Measurements from ENCODE around the gene FBXO31.

FBXO31 gene

GRCh38 chr16:87418216-87418615 is 34.6 kb upstream of the FBXO31 start:
- Histone ChIP-seq H3K27me3 (ENCODE audit: control insufficient read depth, insufficient read depth, low read length) (no peaks in the 10 kb centered on the region), H3K27ac (ENCODE audit: low read depth, low read length) (no peak overlapping the region), H3K4me1 (ENCODE audit: control insufficient read depth, insufficient read depth, low read length) (no peaks in the 10 kb centered on the region), H3K4me3 (ENCODE audit: low read length) (no peak overlapping the region), H3K36me3 (ENCODE audit: control insufficient read depth, insufficient read depth, low read length) (peaks cover 18% of the 10 kb centered on the region), H3K9ac (ENCODE audit: low read length) (no peak overlapping the region)

- Histone ChIP-seq H3K9ac (ENCODE audit: low read length) (no peak overlapping the region), H3K4me1 (ENCODE audit: control insufficient read depth, insufficient read depth, low read length) (no peaks in the 10 kb centered on the region), H3K36me3 (ENCODE audit: control insufficient read depth, insufficient read depth, low read length) (peaks cover 16% of the 10 kb centered on the region), H3K27me3 (ENCODE audit: control insufficient read depth, insufficient read depth, low read length) (no peaks in the 10 kb centered on the region), H3K4me3 (ENCODE audit: low read length) (no peak overlapping the region), H3K27ac (ENCODE audit: low read depth, low read length) (no peak overlapping the region)
These were observed 33.9 kb upstream of the FBXO31 start for GRCh38 chr16:87417528-87417910.

GRCh38 chr16:87416826-87417527 is 33.4 kb upstream of the FBXO31 start:
- Histone ChIP-seq H3K27ac (ENCODE audit: low read depth, low read length) (no peak overlapping the region), H3K9ac (ENCODE audit: low read length) (no peak overlapping the region), H3K4me1 (ENCODE audit: control insufficient read depth, insufficient read depth, low read length) (no peaks in the 10 kb centered on the region), H3K36me3 (ENCODE audit: control insufficient read depth, insufficient read depth, low read length) (peaks cover 18% of the 10 kb centered on the region), H3K27me3 (ENCODE audit: control insufficient read depth, insufficient read depth, low read length) (no peaks in the 10 kb centered on the region), H3K4me3 (ENCODE audit: low read length) (no peak overlapping the region)

GRCh38 chr16:87415441-87415840 is 31.9 kb upstream of the FBXO31 start:
- H3K36me3 ChIP-seq (ENCODE audit: control insufficient read depth, insufficient read depth, low read length) = peaks cover 24% of the 10 kb centered on the region

GRCh38 chr16:87414251-87414680 is 30.7 kb upstream of the FBXO31 start:
- Histone ChIP-seq H3K36me3 (ENCODE audit: control insufficient read depth, insufficient read depth, low read length) (peaks cover 20% of the 10 kb centered on the region), H3K9ac (ENCODE audit: low read length) (no peak overlapping the region), H3K27me3 (ENCODE audit: control insufficient read depth, insufficient read depth, low read length) (no peaks in the 10 kb centered on the region), H3K4me1 (ENCODE audit: control insufficient read depth, insufficient read depth, low read length) (no peaks in the 10 kb centered on the region), H3K4me3 (ENCODE audit: low read length) (no peak overlapping the region), H3K27ac (ENCODE audit: low read depth, low read length) (no peak overlapping the region)

More at GRCh38 chr16:87415441-87415840, 31.9 kb upstream of the FBXO31 start:
- Histone ChIP-seq H3K27ac (ENCODE audit: low read depth, low read length) (no peak overlapping the region), H3K4me1 (ENCODE audit: control insufficient read depth, insufficient read depth, low read length) (no peaks in the 10 kb centered on the region), H3K4me3 (ENCODE audit: low read length) (no peak overlapping the region), H3K27me3 (ENCODE audit: control insufficient read depth, insufficient read depth, low read length) (no peaks in the 10 kb centered on the region), H3K9ac (ENCODE audit: low read length) (no peak overlapping the region)

- Histone ChIP-seq H3K27ac (ENCODE audit: low read depth, low read length) (no peak overlapping the region), H3K36me3 (ENCODE audit: control insufficient read depth, insufficient read depth, low read length) (peaks cover 20% of the 10 kb centered on the region), H3K4me1 (ENCODE audit: control insufficient read depth, insufficient read depth, low read length) (no peaks in the 10 kb centered on the region), H3K4me3 (ENCODE audit: low read length) (no peak overlapping the region), H3K27me3 (ENCODE audit: control insufficient read depth, insufficient read depth, low read length) (no peaks in the 10 kb centered on the region), H3K9ac (ENCODE audit: low read length) (no peak overlapping the region)
These were observed 29.4 kb upstream of the FBXO31 start for GRCh38 chr16:87412996-87413421.

GRCh38 chr16:87412371-87412995 is 28.9 kb upstream of the FBXO31 start:
- Histone ChIP-seq H3K4me3 (ENCODE audit: low read length) (no peak overlapping the region), H3K27me3 (ENCODE audit: control insufficient read depth, insufficient read depth, low read length) (no peaks in the 10 kb centered on the region), H3K9ac (ENCODE audit: low read length) (no peak overlapping the region), H3K36me3 (ENCODE audit: control insufficient read depth, insufficient read depth, low read length) (peaks cover 16% of the 10 kb centered on the region), H3K27ac (ENCODE audit: low read depth, low read length) (no peak overlapping the region), H3K4me1 (ENCODE audit: control insufficient read depth, insufficient read depth, low read length) (no peaks in the 10 kb centered on the region)

- no peaks in the 10 kb centered on the region for H3K4me1 ChIP-seq (ENCODE audit: control insufficient read depth, insufficient read depth, low read length)
- H3K36me3 ChIP-seq (ENCODE audit: control insufficient read depth, insufficient read depth, low read length) = peaks cover 14% of the 10 kb centered on the region
- H3K9ac ChIP-seq (ENCODE audit: low read length) = no peak overlapping the region
- H3K4me3 ChIP-seq (ENCODE audit: low read length) = no peak overlapping the region
- no peak overlapping the region for H3K27ac ChIP-seq (ENCODE audit: low read depth, low read length)
- H3K27me3 ChIP-seq (ENCODE audit: control insufficient read depth, insufficient read depth, low read length) = no peaks in the 10 kb centered on the region
These were observed 28.0 kb upstream of the FBXO31 start for GRCh38 chr16:87411375-87412271.

GRCh38 chr16:87410968-87411367 is 27.4 kb upstream of the FBXO31 start:
- no peak overlapping the region for H3K4me3 ChIP-seq (ENCODE audit: low read length)
- H3K27ac ChIP-seq (ENCODE audit: low read depth, low read length) = no peak overlapping the region
- H3K9ac ChIP-seq (ENCODE audit: low read length) = no peak overlapping the region
- H3K27me3 ChIP-seq (ENCODE audit: control insufficient read depth, insufficient read depth, low read length) = no peaks in the 10 kb centered on the region
- H3K4me1 ChIP-seq (ENCODE audit: control insufficient read depth, insufficient read depth, low read length) = no peaks in the 10 kb centered on the region
- H3K36me3 ChIP-seq (ENCODE audit: control insufficient read depth, insufficient read depth, low read length) = peaks cover 16% of the 10 kb centered on the region

- no peaks in the 10 kb centered on the region for H3K27me3 ChIP-seq (ENCODE audit: control insufficient read depth, insufficient read depth, low read length)
- no peak overlapping the region for H3K27ac ChIP-seq (ENCODE audit: low read depth, low read length)
- no peak overlapping the region for H3K9ac ChIP-seq (ENCODE audit: low read length)
- H3K4me1 ChIP-seq (ENCODE audit: control insufficient read depth, insufficient read depth, low read length) = no peaks in the 10 kb centered on the region
- H3K4me3 ChIP-seq (ENCODE audit: low read length) = no peak overlapping the region
- H3K36me3 ChIP-seq (ENCODE audit: control insufficient read depth, insufficient read depth, low read length) = peaks cover 17% of the 10 kb centered on the region
These were observed 27.0 kb upstream of the FBXO31 start for GRCh38 chr16:87410530-87410929.

- H3K27ac ChIP-seq (ENCODE audit: low read depth, low read length) = no peak overlapping the region
- H3K4me1 ChIP-seq (ENCODE audit: control insufficient read depth, insufficient read depth, low read length) = no peaks in the 10 kb centered on the region
- H3K27me3 ChIP-seq (ENCODE audit: control insufficient read depth, insufficient read depth, low read length) = no peaks in the 10 kb centered on the region
- H3K36me3 ChIP-seq (ENCODE audit: control insufficient read depth, insufficient read depth, low read length) = peaks cover 24% of the 10 kb centered on the region
- no peak overlapping the region for H3K9ac ChIP-seq (ENCODE audit: low read length)
- no peak overlapping the region for H3K4me3 ChIP-seq (ENCODE audit: low read length)
These were observed 26.2 kb upstream of the FBXO31 start for GRCh38 chr16:87409781-87410180.

- Histone ChIP-seq H3K36me3 (ENCODE audit: control insufficient read depth, insufficient read depth, low read length) (peaks cover 23% of the 10 kb centered on the region), H3K27ac (ENCODE audit: low read depth, low read length) (no peak overlapping the region), H3K4me1 (ENCODE audit: control insufficient read depth, insufficient read depth, low read length) (no peaks in the 10 kb centered on the region), H3K4me3 (ENCODE audit: low read length) (no peak overlapping the region), H3K9ac (ENCODE audit: low read length) (no peak overlapping the region), H3K27me3 (ENCODE audit: control insufficient read depth, insufficient read depth, low read length) (no peaks in the 10 kb centered on the region)
These were observed 25.6 kb upstream of the FBXO31 start for GRCh38 chr16:87409153-87409552.

All from rectal smooth muscle tissue (tissue), 1 donor.